PC-9 (cell line): ENCODE measurements around the gene SLC25A21.

Experiments used
- CTCF ChIP-seq: fragments of 200-600 bp; sonication (generic); conservative IDR thresholded peaks from 2 replicates; pipeline ENCODE4 v1.6.1; 2017; ENCODE audit warnings: mixed run types, antibody characterized with exemption, mild to moderate bottlenecking, moderate library complexity
- EZH2 ChIP-seq: fragments of 200-600 bp; sonication (generic); IDR thresholded peaks from 2 replicates; pipeline ENCODE4 v1.8.0; 2017; ENCODE audit warnings: antibody characterized with exemption, low read depth

GRCh38 chr14:36716614-36717184 is 455.7 kb downstream of the SLC25A21 start:
- TF ChIP-seq EZH2 (no peak), CTCF (no peak)
